ENCODE results near the gene FAM20B. TPM values are rescaled to one million over a fixed set of nuclear protein-coding genes. Genes with fewer than 3 reads are reported as not detected.
A peak's percentile ranks its signal among the peaks of the same experiment; 100 is the strongest.

FAM20B gene
- total and polyA plus RNA-seq, 7 donors, result 7.4 to 51.0 (median 36.3) TPM

DNA sequence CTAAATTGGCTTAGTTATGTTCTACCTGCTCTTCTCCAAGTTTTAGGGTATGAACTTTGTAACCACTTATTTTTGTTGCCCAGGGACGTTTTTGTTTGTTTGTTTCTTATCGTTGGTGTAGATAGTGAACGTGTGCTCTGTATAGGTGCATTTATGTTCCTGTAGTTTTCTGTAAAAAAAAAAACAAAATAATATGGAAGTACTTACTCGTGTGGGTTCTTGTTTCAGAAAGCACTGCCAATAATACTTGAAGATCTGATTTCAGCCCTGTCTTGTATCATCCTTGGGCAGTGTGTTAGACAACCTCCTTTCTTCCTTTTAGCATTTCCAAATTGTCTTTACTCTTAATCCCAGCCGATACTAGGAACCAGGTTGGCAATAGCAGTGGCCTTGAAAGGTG lies 4.4 kb downstream of the FAM20B start:
- Histone ChIP-seq H3K9me3 (no peaks in the 10 kb centered on the region), H3K4me1 (peaks cover 0 to 87% (median 63%) of the 10 kb centered on the region in 4 donors), H3K27ac (peak overlapping the region in 3 of 4 donors; percentile 18 to 45 (median 25)), H3K27me3 (no peaks in the 10 kb centered on the region), H3K36me3 (no peaks in the 10 kb centered on the region), H3K4me3 (no peak overlapping the region)
- TF ChIP-seq POLR2AphosphoS5 (IDR thresholded peaks at IDR 0.05), result no peak
- intact Hi-C loops (cut with DNase I), result no loop called here
- DNase-seq, result no peak
- WGBS, 2 donors, result 25 to 70% methylated on average over 5 of the region's 5 CpGs

DNA sequence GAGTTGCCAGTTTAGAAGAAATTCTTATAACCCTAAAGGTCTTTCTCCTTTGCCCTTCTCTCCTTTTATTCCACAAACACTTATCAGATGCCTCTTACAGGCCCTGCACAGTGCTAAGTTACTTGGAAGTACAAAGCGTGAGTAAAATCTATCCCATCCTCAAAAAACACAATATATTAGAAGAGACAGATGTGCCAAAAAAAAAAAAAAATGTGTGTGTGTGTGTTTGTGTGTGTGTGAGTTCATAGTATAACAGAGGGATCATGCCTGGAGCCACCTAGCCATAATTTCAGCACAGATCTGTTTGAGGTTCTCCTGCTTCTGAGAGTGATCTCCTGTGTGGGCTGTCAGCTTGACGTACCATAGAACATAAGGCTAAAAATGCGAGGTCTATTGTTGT lies 5.0 kb downstream of the FAM20B start:
- TF ChIP-seq, protein P1, sequence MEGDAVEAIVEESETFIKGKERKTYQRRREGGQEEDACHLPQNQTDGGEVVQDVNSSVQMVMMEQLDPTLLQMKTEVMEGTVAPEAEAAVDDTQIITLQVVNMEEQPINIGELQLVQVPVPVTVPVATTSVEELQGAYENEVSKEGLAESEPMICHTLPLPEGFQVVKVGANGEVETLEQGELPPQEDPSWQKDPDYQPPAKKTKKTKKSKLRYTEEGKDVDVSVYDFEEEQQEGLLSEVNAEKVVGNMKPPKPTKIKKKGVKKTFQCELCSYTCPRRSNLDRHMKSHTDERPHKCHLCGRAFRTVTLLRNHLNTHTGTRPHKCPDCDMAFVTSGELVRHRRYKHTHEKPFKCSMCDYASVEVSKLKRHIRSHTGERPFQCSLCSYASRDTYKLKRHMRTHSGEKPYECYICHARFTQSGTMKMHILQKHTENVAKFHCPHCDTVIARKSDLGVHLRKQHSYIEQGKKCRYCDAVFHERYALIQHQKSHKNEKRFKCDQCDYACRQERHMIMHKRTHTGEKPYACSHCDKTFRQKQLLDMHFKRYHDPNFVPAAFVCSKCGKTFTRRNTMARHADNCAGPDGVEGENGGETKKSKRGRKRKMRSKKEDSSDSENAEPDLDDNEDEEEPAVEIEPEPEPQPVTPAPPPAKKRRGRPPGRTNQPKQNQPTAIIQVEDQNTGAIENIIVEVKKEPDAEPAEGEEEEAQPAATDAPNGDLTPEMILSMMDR (IDR thresholded peaks at IDR 0.05), result no peak
- TF ChIP-seq EP300 (IDR thresholded peaks at IDR 0.05), result no peak
- no peak for TF ChIP-seq POLR2AphosphoS5 (IDR thresholded peaks at IDR 0.05)
- no peak for TF ChIP-seq POLR2A (IDR thresholded peaks at IDR 0.05)
- Histone ChIP-seq H3K4me3 (no peak overlapping the region), H3K9me3 (no peaks in the 10 kb centered on the region), H3K27ac (peak overlapping the region in 2 of 4 donors; percentile 25 to 45), H3K36me3 (no peaks in the 10 kb centered on the region), H3K27me3 (no peaks in the 10 kb centered on the region), H3K4me1 (peaks cover 0 to 89% (median 64%) of the 10 kb centered on the region in 4 donors)
- intact Hi-C loops (cut with DNase I), result no loop called here
- DNase-seq, result no peak
- WGBS, 2 donors, result 80 to 92% methylated on average over 3 of the region's 3 CpGs

DNA sequence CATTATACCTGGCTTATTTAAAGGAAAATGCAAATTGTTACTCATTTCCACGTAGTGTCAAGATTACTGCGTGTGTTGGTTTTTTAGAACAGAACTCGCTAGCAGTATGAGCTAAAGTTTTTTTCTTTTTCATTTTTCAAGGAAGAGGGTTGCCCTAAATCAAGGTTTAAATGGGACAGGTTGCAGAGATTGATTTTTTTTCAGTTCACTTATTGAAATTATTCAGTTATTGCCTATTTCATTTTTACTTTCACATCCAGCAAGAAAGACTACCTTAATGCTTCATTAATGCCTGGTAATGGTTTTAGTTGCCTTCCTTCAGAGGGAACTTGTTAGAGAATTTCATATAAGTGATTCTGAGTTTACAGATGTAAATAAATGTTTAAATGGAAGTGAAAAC lies 5.6 kb downstream of the FAM20B start:
- Histone ChIP-seq H3K4me3 (no peak overlapping the region), H3K27ac (peak overlapping the region in 2 of 4 donors; percentile 25 to 45), H3K27me3 (no peaks in the 10 kb centered on the region), H3K9me3 (no peaks in the 10 kb centered on the region), H3K4me1 (peaks cover 0 to 95% (median 69%) of the 10 kb centered on the region in 4 donors), H3K36me3 (no peaks in the 10 kb centered on the region)
- TF ChIP-seq POLR2AphosphoS5 (IDR thresholded peaks at IDR 0.05), result no peak
- TF ChIP-seq POLR2A (IDR thresholded peaks at IDR 0.05), result no peak
- no peak for TF ChIP-seq EP300 (IDR thresholded peaks at IDR 0.05)
- TF ChIP-seq, protein P1 (IDR thresholded peaks at IDR 0.05), result no peak
- no peak for DNase-seq
- WGBS, 2 donors, result 85% methylated on average over 3 of the region's 3 CpGs
- intact Hi-C loops (cut with DNase I), result no loop called here

DNA sequence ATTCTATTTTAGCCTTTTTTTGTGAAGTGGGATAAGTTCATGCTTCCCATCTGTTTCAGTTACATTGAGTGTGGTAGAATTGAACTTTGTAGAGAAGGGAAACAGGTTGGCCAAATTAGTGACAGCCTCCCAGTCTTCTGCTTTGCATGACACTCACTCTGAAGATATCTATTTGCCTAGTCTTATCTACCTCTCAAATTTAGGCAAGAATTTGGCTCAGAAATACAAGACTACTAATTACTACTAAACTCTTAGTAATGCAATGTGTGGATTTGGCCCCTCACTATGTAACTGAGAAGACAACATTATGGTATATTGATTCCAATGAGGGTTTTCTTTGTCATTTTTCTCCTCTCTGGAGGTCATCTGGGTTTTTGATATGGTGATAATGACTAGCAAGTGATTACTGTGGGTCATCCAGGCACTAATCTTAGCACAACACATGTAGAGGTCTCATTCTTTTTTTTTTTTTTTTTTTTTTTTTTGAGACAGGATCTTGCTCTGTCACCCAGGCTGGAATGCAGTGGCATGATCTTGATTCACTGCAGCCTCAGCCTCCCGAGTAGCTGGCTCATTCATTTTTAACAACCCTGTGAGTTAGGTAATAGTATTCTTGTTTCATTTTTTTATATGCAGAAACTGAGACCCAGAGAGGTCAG lies 6.3 kb downstream of the FAM20B start:
- Histone ChIP-seq H3K36me3 (no peaks in the 10 kb centered on the region), H3K4me3 (no peak overlapping the region), H3K27ac (peak overlapping the region in 2 of 4 donors; percentile 25 to 45), H3K27me3 (no peaks in the 10 kb centered on the region), H3K4me1 (peaks cover 0 to 99% (median 72%) of the 10 kb centered on the region in 4 donors), H3K9me3 (no peaks in the 10 kb centered on the region)
- intact Hi-C loops (cut with DNase I), result no loop called here
- no peak for TF ChIP-seq EP300 (IDR thresholded peaks at IDR 0.05)
- no peak for TF ChIP-seq POLR2A (IDR thresholded peaks at IDR 0.05)
- DNase-seq, result no peak
- 47 to 48% methylated on average over 1 of the region's 1 CpG for WGBS, 2 donors

DNA sequence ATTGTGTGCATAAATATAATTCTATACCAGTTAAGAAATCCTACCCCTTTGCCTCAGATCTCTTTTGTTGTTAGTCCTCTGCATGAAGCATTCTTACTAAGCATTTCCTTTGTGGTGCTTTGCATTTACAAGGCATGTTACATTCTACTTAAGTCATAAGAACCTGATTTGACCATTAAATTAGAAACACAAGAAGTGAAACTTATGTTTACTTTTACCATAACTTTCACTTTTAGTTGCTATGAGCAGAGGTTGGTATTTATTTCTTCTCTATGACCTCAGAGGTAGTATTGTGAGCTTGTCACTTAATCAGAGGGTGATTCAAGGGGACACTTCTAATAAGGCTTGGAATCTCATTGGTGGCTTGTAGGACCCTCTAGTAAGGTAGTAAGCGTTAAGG lies 9.0 kb downstream of the FAM20B start:
- no peaks in the 10 kb centered on the region for H3K27me3 ChIP-seq
- no peaks in the 10 kb centered on the region for H3K9me3 ChIP-seq
- WGBS, 2 donors, result 74 to 92% methylated on average over 1 of the region's 1 CpG
- H3K27ac ChIP-seq, result peak overlapping the region; percentile 2 to 61 (median 40)
- no peaks in the 10 kb centered on the region for H3K36me3 ChIP-seq
- TF ChIP-seq EP300 (IDR thresholded peaks at IDR 0.05) (no peak), POLR2AphosphoS5 (IDR thresholded peaks at IDR 0.05) (no peak), POLR2A (IDR thresholded peaks at IDR 0.05) (no peak)
- TF ChIP-seq, protein P1 (IDR thresholded peaks at IDR 0.05), result no peak
- no peak for DNase-seq
- no peak overlapping the region for H3K4me3 ChIP-seq
- intact Hi-C loops (cut with DNase I), result no loop called here
- peaks cover 0 to 98% (median 65%) of the 10 kb centered on the region in 4 donors for H3K4me1 ChIP-seq

Measured in sigmoid colon (tissue), 7 donors.